Mucosa of stomach (tissue), 1 donor: Measurements from ENCODE around the gene ARSB.

Experiments
- H3K27me3 ChIP-seq: one replicate; pipeline ENCODE4 v1.7.0; 2013; ENCODE audit warnings: mild to moderate bottlenecking, low read length; ENCODE audit not compliant: control insufficient read depth, insufficient read depth
- H3K36me3 ChIP-seq: one replicate; pipeline ENCODE4 v1.7.0; 2013; ENCODE audit warnings: low read length; ENCODE audit not compliant: control insufficient read depth, insufficient read depth
- H3K4me1 ChIP-seq: one replicate; pipeline ENCODE4 v1.7.0; 2013; ENCODE audit warnings: mild to moderate bottlenecking, low read length; ENCODE audit not compliant: control insufficient read depth, insufficient read depth
- H3K4me3 ChIP-seq: one replicate; pipeline ENCODE4 v1.7.0; 2013; ENCODE audit warnings: low read length
- H3K9ac ChIP-seq: one replicate; pipeline ENCODE4 v1.7.0; 2013; ENCODE audit warnings: mild to moderate bottlenecking, low read length, moderate library complexity
- H3K9me3 ChIP-seq: one replicate; pipeline ENCODE4 v1.7.0; 2013; ENCODE audit warnings: mild to moderate bottlenecking, low read length, moderate library complexity; ENCODE audit not compliant: control insufficient read depth
- donor health status: Pancreatic carcinoma.

ARSB gene

GRCh38 chr5:78804995-78805394, 180.1 kb downstream of the ARSB start:
- H3K4me3 ChIP-seq = no peak overlapping the region
- no peaks in the 10 kb centered on the region for H3K4me1 ChIP-seq
- no peaks in the 10 kb centered on the region for H3K27me3 ChIP-seq
- H3K9me3 ChIP-seq = no peaks in the 10 kb centered on the region
- no peak overlapping the region for H3K9ac ChIP-seq
- H3K36me3 ChIP-seq = no peaks in the 10 kb centered on the region

DNA sequence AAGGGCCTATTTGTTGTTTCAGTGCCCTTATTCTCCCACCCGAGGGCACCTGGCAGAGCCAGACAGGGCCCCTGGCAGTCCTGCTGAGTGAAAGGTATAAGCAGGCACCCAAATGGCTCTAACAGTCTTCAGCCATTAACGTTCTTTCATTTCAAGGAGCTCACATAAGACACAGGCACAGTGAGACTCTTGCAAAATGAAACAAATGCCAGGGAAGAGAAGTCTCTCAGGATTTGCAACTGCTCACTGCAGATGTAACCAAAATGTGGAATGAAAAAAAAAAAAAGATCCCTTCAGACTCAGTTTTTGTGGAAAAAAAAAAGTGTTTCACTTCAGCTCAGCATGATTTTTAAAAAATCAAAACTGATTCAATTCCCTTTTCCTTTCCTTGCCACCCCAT, 181.2 kb downstream of the ARSB start:
- Histone ChIP-seq H3K9me3 (no peaks in the 10 kb centered on the region), H3K4me1 (no peaks in the 10 kb centered on the region), H3K4me3 (no peak overlapping the region), H3K36me3 (no peaks in the 10 kb centered on the region), H3K27me3 (no peaks in the 10 kb centered on the region), H3K9ac (no peak overlapping the region)

DNA sequence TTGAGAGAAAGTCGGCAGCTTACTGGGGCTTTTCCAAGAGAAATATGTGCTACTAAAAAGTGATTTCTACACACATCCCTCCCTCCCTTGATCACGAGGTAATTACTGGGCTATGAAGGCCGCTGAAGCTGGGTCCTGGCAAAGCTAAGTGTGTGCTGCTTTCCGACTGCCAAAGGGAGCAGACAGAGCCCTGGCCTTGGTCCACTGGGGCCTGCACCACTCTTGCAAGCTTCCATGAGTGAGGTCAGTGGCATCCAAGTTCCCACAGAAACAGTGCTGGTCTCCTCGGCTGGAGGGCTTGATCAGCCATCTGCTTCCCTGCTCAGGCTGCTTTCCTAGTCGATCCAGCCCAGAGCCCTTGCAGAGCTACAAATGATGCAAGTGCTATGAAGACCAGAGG, 181.8 kb downstream of the ARSB start:
- no peaks in the 10 kb centered on the region for H3K9me3 ChIP-seq
- H3K9ac ChIP-seq = no peak overlapping the region
- no peaks in the 10 kb centered on the region for H3K4me1 ChIP-seq
- H3K4me3 ChIP-seq = no peak overlapping the region
- H3K36me3 ChIP-seq = no peaks in the 10 kb centered on the region
- H3K27me3 ChIP-seq = no peaks in the 10 kb centered on the region

GRCh38 chr5:78801413-78801812, 183.7 kb downstream of the ARSB start:
- no peaks in the 10 kb centered on the region for H3K27me3 ChIP-seq
- no peaks in the 10 kb centered on the region for H3K36me3 ChIP-seq
- no peaks in the 10 kb centered on the region for H3K4me1 ChIP-seq

DNA sequence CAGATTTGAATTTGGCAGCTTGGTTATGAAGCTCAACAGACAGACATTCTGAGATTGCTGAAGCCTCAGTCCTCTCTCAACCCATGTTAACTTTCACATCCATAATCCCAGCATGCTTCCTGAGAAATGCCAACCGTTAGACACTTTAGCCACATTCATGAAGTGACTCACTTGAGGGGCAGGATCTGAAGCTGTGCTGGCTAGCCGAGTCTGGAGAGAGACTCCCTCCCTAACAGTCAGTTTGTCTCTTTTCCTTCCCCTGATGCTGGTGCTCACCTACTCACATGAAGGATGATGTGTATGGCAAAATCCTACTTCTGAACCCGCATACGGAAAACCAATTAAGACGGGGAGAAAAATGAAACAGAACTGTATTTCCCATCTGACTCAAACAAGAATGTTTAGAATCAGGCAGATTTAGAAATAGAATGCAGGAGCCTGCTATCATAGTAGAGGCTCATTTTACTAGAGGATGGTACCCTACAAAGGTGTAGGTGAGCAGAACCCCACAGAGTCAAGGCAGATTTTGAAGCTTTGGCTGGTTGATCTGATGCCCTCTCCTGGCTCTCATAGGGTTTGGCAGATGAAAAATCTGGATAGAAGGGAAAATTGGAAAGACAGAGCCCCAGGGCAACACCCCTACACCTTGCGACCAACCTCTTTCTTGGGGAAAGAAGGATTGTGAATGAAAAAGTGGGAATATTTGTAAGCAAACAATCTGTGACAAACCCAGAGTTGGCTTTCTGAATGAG, 185.7 kb downstream of the ARSB start:
- H3K27me3 ChIP-seq = no peaks in the 10 kb centered on the region
- H3K9me3 ChIP-seq = no peaks in the 10 kb centered on the region
- H3K4me3 ChIP-seq = no peak overlapping the region
- H3K4me1 ChIP-seq = peaks cover 4% of the 10 kb centered on the region
- H3K36me3 ChIP-seq = no peaks in the 10 kb centered on the region
- H3K9ac ChIP-seq = no peak overlapping the region

More at GRCh38 chr5:78801413-78801812, 183.7 kb downstream of the ARSB start:
- H3K9ac ChIP-seq = no peak overlapping the region
- no peak overlapping the region for H3K4me3 ChIP-seq
- no peaks in the 10 kb centered on the region for H3K9me3 ChIP-seq

- no peaks in the 10 kb centered on the region for H3K27me3 ChIP-seq
- no peak overlapping the region for H3K9ac ChIP-seq
- H3K4me1 ChIP-seq = peaks cover 7% of the 10 kb centered on the region
- no peak overlapping the region for H3K4me3 ChIP-seq
- no peaks in the 10 kb centered on the region for H3K36me3 ChIP-seq
- H3K9me3 ChIP-seq = no peaks in the 10 kb centered on the region
These were observed 186.5 kb downstream of the ARSB start for GRCh38 chr5:78798673-78799029.

DNA sequence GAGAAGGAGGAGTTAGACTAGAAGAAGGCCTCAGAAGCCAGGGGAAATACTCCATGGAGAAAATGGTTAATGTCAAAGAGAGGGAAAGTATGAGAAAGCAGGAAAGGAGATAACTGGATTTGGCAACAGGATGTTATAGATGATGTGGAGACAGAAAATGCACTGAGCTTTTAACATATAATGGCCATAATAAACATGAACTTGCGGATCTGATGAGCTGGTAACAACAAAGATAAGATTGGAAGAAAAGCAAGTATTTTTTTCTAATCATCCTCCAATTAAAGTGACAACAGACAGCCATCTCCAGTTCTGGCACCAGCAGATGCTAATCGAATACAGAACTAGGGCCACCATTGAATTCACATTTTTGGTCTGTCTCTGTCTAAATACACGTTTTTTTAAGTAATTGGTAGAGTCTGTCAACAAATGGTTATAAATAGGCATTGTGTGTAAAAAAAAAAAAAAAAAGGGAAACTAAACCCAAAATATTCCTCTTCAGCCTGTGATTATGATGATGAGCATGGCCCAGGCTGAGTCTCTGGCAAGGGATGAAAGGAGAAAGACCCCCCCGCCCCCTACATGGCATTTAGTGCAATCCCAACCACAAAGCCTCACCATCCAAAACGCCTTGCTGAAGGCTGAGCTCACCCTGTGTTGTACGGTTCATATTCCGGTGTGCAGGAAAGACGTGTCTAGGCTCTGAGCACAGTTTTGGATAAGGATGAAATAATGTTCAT, 187.0 kb downstream of the ARSB start:
- no peaks in the 10 kb centered on the region for H3K9me3 ChIP-seq
- no peaks in the 10 kb centered on the region for H3K36me3 ChIP-seq
- H3K4me3 ChIP-seq = no peak overlapping the region
- H3K4me1 ChIP-seq = peaks cover 7% of the 10 kb centered on the region
- H3K9ac ChIP-seq = no peak overlapping the region
- H3K27me3 ChIP-seq = no peaks in the 10 kb centered on the region

GRCh38 chr5:78795757-78796156, 189.4 kb downstream of the ARSB start:
- H3K36me3 ChIP-seq = no peaks in the 10 kb centered on the region
- H3K4me1 ChIP-seq = peaks cover 7% of the 10 kb centered on the region
- no peak overlapping the region for H3K4me3 ChIP-seq
- H3K9me3 ChIP-seq = no peaks in the 10 kb centered on the region
- no peaks in the 10 kb centered on the region for H3K27me3 ChIP-seq
- no peak overlapping the region for H3K9ac ChIP-seq

- Histone ChIP-seq H3K9ac (no peak overlapping the region), H3K4me3 (no peak overlapping the region), H3K4me1 (peaks cover 7% of the 10 kb centered on the region)
These were observed 190.4 kb downstream of the ARSB start for GRCh38 chr5:78794693-78795215.

DNA sequence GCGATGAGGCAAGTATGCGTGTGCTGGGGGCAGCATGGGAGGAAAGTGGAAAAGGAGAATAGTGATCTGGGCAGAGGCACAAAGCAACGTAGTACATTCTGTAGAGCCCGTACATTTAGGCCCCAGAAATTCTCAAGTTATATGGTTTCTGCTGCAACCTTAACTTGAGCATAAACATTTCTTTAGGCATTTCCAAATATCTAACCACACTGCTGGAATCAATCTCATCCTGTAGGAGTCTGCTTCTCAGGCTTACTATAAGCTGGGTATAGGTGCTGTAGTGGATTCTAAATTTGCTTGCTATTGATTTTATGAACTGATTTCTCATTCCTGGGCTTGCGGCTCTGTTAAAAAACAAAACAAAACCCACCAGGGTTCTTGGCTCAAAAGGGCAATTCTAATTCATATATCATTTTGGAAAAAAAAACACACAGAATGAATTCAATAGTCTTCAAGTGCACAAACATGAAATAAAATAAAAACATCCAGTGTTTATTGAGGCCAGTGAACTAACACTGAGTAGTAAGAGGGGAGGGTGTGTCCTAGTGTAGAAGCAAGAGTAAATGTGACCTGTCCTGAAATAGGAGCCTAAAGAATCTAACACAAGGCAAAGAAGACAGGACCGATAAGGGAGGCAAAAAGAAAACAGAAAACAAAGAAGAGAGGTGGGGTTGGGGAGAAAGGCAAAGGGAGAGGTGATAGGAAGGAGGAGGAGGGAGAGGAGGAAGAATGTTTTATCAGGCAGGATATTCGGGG, 191.0 kb downstream of the ARSB start:
- no peak overlapping the region for H3K4me3 ChIP-seq
- H3K4me1 ChIP-seq = peaks cover 7% of the 10 kb centered on the region
- H3K9me3 ChIP-seq = no peaks in the 10 kb centered on the region
- H3K27me3 ChIP-seq = no peaks in the 10 kb centered on the region
- no peaks in the 10 kb centered on the region for H3K36me3 ChIP-seq
- no peak overlapping the region for H3K9ac ChIP-seq

More at GRCh38 chr5:78794693-78795215, 190.4 kb downstream of the ARSB start:
- H3K27me3 ChIP-seq = no peaks in the 10 kb centered on the region
- no peaks in the 10 kb centered on the region for H3K9me3 ChIP-seq
- H3K36me3 ChIP-seq = no peaks in the 10 kb centered on the region

DNA sequence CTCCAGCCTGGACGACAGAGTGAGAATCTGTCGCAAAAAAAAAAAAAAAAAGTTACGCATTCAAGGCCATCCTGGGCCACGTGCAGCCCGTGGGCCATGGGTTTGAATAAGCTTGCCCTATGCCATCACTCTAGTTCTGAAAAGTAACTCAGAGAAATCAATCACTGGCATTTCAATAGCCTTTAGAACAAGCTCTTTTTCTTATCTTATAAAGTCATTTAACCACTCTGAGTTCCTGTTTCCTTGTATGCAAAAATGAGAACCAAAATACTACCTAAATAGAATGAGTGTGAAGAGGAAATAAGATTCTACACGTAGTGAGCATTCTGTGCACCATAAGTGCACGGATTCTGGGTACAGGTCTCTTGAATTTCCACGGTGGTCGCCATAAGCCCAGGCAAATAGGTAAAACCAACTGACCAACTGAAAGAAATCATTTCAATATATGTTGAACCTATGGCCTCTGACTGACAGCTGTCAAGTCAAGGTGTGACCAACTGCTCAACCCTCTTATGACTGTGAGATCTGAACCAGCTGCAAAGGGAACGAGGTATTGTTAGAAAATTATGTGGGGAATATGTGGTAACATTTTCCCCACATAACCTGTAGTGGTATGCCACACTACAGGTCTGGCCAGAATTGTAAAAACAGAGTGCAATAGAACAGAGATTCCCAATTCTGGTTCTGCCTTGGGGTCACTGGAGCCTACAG, 192.6 kb downstream of the ARSB start:
- Histone ChIP-seq H3K9ac (no peak overlapping the region), H3K9me3 (no peaks in the 10 kb centered on the region), H3K36me3 (no peaks in the 10 kb centered on the region), H3K27me3 (no peaks in the 10 kb centered on the region), H3K4me1 (peaks cover 7% of the 10 kb centered on the region), H3K4me3 (no peak overlapping the region)
